Fibroblast of lung (primary cell): ENCODE results near the gene CLPTM1.

Source experiments
- CTCF ChIP-seq, 2 donors: IDR thresholded peaks in 1 of 2; conservative IDR thresholded peaks in 1 of 2; 1 replicate in 1 of 2; 2 replicates in 1 of 2; pipeline ENCODE4 v1.5.1; 2011 to 2012; ENCODE audit warnings: low read length in 2 of 2, control low read depth in 1 of 2, inconsistent platforms in 1 of 2, low read depth in 1 of 2, mild to moderate bottlenecking in 1 of 2
- EZH2 ChIP-seq: IDR thresholded peaks from 2 replicates; pipeline ENCODE4 v1.5.1; 2012; ENCODE audit warnings: low read length, control low read depth, mild to moderate bottlenecking; ENCODE audit errors: missing control alignments

- TF ChIP-seq CTCF (conservative IDR thresholded peaks at IDR 0.05 in 1 of 2, IDR thresholded peaks at IDR 0.05 in 1 of 2; ENCODE audit: low read depth in 1 of 2, low read length in 2 of 2) (no peak), EZH2 (no peak)
Measured at GRCh38 chr19:44908074-44908835, 46.9 kb upstream of the CLPTM1 start.
